ENCODE measurements around the gene TM9SF1. TPM values are rescaled to one million over a fixed set of nuclear protein-coding genes. Genes with fewer than 3 reads are reported as not detected.

TM9SF1 gene
- total and polyA plus RNA-seq, 2 of the 13 experiments (the other 11 are each of a cell fraction or from before 2014, with no cell fraction given), result 83.2 to 110 TPM

- no peaks in the 10 kb centered on the region for H3K9me3 ChIP-seq (ENCODE audit: low read length)
- TF ChIP-seq RBFOX2 (IDR thresholded peaks at IDR 0.05; ENCODE audit: low read depth, low read length) (0 out of 2 replicates have a peak, but pooled peaks have one; percentile 12), ZKSCAN8 (CRISPR knock-in tag; IDR thresholded peaks at IDR 0.05; ENCODE audit: borderline replicate concordance) (no peak), AKAP8 (CRISPR knock-in tag; IDR thresholded peaks at IDR 0.05) (0 out of 2 replicates have a peak, but pooled peaks have one; percentile 7), AGO2 (optimal IDR thresholded peaks at IDR 0.05; ENCODE audit: low read depth, low read length) (peak; percentile 56)
- FAIRE-seq (no peak), DNase-seq (ENCODE audit: low spot score) (no peak), ATAC-seq (peak; percentile 0; the same call in 1 of the 3 replicates)
- H3K4me2 ChIP-seq (ENCODE audit: low read depth, low read length), result no peak overlapping the region
- WGBS (ENCODE audit: low lambda C conversion rate), result 96% methylated on average over 14 of the region's 14 CpGs
- H3K9ac ChIP-seq (ENCODE audit: insufficient read depth, low read depth, low read length), result no peak overlapping the region
- no peaks in the 10 kb centered on the region for H3K4me1 ChIP-seq (ENCODE audit: insufficient read depth, low read length)
- H3K36me3 ChIP-seq (replicated peaks in 1 of 2; ENCODE audit: control insufficient read depth in 1 of 2, insufficient read depth in 2 of 2, low read length in 2 of 2), result peaks cover 47 to 52% of the 10 kb centered on the region in 2 experiments
- no peaks in the 10 kb centered on the region for H3K79me2 ChIP-seq (ENCODE audit: insufficient read depth, low read length)
- H2AFZ ChIP-seq (ENCODE audit: low read length), result no peak overlapping the region
- CTCF ChIA-PET (ENCODE audit: low intra/inter-chr PET ratio, low total read pairs), result no interaction called here
- no peaks in the 10 kb centered on the region for H4K20me1 ChIP-seq (ENCODE audit: insufficient read depth, low read length)
- BruUV-seq (replicated peaks), result no TSS peak
- no peak overlapping the region for H3K27ac ChIP-seq (ENCODE audit: extremely low read length, insufficient read depth, low read length)
- in situ Hi-C loops (cut with HindIII; ENCODE audit: extremely low pct_ligation_motif_present, low pct_unique_long_range_greater_than_20kb) (no loop called here), intact Hi-C loops (cut with micrococcal nuclease; ENCODE audit: unreplicated experiment) (no loop called here)
- H3K4me3 ChIP-seq (replicated peaks in 1 of 3; ENCODE audit: insufficient read depth in 1 of 3, low read depth in 2 of 3, low read length in 3 of 3), result no peak overlapping the region
- POLR2A ChIA-PET, result interaction anchor here (0.9 to 6.7 kb wide), 6 partner anchors 11 to 84 kb away, joined by 3 to 65 read pairs (median 5); partner anchors contain the start of genes EMC9, IPO4, IRF9 and MDP1
- no peaks in the 10 kb centered on the region for H3K27me3 ChIP-seq (ENCODE audit: control insufficient read depth in 1 of 2, insufficient read depth in 2 of 2, low read length in 2 of 2)
Observed at GRCh38 chr14:24177891-24178290, 17.4 kb downstream of the TM9SF1 start.

- Histone ChIP-seq H3K4me2 (ENCODE audit: low read depth, low read length) (no peak overlapping the region), H3K4me3 (replicated peaks in 1 of 3; ENCODE audit: insufficient read depth in 1 of 3, low read depth in 2 of 3, low read length in 3 of 3) (no peak overlapping the region), H3K36me3 (replicated peaks in 1 of 2; ENCODE audit: control insufficient read depth in 1 of 2, insufficient read depth in 2 of 2, low read length in 2 of 2) (peaks cover 41 to 46% of the 10 kb centered on the region in 2 experiments), H3K9me3 (ENCODE audit: low read length) (no peaks in the 10 kb centered on the region), H4K20me1 (ENCODE audit: insufficient read depth, low read length) (no peaks in the 10 kb centered on the region), H3K9ac (ENCODE audit: insufficient read depth, low read depth, low read length) (no peak overlapping the region), H3K79me2 (ENCODE audit: insufficient read depth, low read length) (no peaks in the 10 kb centered on the region), H3K27me3 (ENCODE audit: control insufficient read depth in 1 of 2, insufficient read depth in 2 of 2, low read length in 2 of 2) (no peaks in the 10 kb centered on the region), H3K4me1 (ENCODE audit: insufficient read depth, low read length) (no peaks in the 10 kb centered on the region), H2AFZ (ENCODE audit: low read length) (no peak overlapping the region), H3K27ac (ENCODE audit: extremely low read length, insufficient read depth, low read length) (no peak overlapping the region)
- BruUV-seq (replicated peaks), result no TSS peak
- ATAC-seq (no peak), DNase-seq (ENCODE audit: low spot score) (no peak), FAIRE-seq (no peak)
- 96% methylated on average over 12 of the region's 12 CpGs for WGBS (ENCODE audit: low lambda C conversion rate)
- intact Hi-C loops (cut with micrococcal nuclease; ENCODE audit: unreplicated experiment), result no loop called here
- CTCF ChIA-PET (ENCODE audit: low intra/inter-chr PET ratio, low total read pairs), result no interaction called here
- POLR2A ChIA-PET, result interaction anchor here (0.8 to 6.7 kb wide), 9 partner anchors 11 to 83 kb away, joined by 3 to 65 read pairs (median 4); partner anchors contain the start of genes CHMP4A, EMC9, IPO4 and IRF9
- in situ Hi-C loops (cut with HindIII; ENCODE audit: extremely low pct_ligation_motif_present, low pct_unique_long_range_greater_than_20kb), result no loop called here
- no peak for TF ChIP-seq AHDC1 (CRISPR knock-in tag; IDR thresholded peaks at IDR 0.05; ENCODE audit: borderline replicate concordance)
- TF ChIP-seq ZNF704 (CRISPR knock-in tag; IDR thresholded peaks at IDR 0.05; ENCODE audit: borderline replicate concordance), result no peak
- no peak for TF ChIP-seq FOXM1 (CRISPR knock-in tag; IDR thresholded peaks at IDR 0.05)
- TF ChIP-seq ZNF644 (CRISPR knock-in tag; IDR thresholded peaks at IDR 0.05; ENCODE audit: low read depth), result no peak
- no peak for TF ChIP-seq TAF15 (IDR thresholded peaks at IDR 0.05; ENCODE audit: low read depth, low read length, poor library complexity, severe bottlenecking)
Observed at GRCh38 chr14:24177041-24177825, 18.0 kb downstream of the TM9SF1 start.
